ENCODE measurements around the gene SMIM14.
"Not testable (repeated sequence)": the region's sequence is repeated elsewhere in the genome, so short reads cannot be mapped to it uniquely, and the experiment has no call there.

The SMIM14 gene

DNA sequence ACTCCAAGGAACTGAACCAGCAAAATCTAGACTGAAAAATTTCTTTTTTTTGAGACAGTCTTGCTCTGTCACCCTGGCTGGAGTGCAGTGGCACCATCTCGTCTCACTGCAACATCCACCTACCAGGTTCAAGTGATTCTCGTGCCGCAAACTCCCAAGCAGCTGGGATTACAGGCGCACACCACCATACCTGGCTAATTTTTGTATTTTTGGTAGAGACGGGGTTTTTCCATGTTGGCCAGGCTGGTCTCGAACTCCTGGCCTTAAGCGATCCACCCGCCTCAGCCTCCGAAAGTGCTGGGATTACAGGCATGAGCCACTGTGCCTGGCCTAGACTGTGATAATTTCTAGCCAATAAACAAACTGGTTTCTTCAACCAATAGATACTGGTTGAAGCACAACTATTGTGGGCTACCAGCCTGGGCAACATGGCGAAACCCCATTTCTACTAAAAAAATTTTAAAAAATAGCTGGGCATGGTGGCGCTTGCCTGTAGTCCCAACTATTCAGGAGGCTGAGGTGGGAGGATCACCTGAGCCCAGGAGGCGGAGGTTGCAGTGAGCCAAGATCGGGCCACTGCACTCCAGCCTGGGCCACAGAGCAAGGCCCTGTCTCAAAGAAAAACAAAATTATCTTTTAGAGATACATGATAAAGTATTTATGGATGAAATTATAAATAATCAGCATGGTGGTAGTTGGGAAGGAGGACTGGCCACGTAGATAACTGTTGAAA lies 122.8 kb downstream of the SMIM14 start:
- H3K27me3 ChIP-seq (replicated peaks; ENCODE audit: control insufficient read depth, insufficient read depth, low read length); H3K4me3 ChIP-seq (ENCODE audit: low read length); H3K4me1 ChIP-seq (ENCODE audit: control insufficient read depth, insufficient read depth, low read length); H3K9ac ChIP-seq (ENCODE audit: low read length); DNase-seq (ENCODE audit: low read depth); H3K9me3 ChIP-seq (ENCODE audit: control insufficient read depth, low read length): not testable (repeated sequence)
- H3K36me3 ChIP-seq (ENCODE audit: control insufficient read depth, insufficient read depth, low read length, severe bottlenecking) = peaks cover 80% of the 10 kb centered on the region

DNA sequence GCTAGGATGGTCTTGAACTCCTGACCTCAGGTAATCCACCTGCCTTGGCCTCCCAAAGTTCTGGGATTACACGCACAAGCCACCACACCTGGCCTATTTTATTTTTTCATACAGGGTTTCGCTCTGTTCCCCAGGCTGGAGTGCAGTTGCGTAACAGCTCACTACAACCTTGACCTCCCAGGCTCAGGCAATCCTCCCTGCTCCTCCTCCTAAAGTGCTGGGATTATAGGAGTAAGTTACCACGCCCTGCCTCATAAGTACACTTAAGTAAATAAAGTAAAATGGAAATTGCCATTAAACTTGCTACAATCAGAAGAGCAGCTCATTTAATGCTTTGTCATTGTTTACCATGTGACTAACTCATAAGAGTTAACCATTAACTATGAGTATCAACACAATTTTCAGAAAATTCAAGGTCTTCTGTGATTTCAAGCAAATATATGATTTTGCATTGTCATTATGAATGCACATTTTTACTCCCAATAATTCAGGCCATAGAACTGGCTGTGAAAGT lies 123.7 kb downstream of the SMIM14 start:
- peaks cover 85% of the 10 kb centered on the region for H3K36me3 ChIP-seq (ENCODE audit: control insufficient read depth, insufficient read depth, low read length, severe bottlenecking)
- H3K9ac ChIP-seq (ENCODE audit: low read length) = no peak overlapping the region
- H3K27me3 ChIP-seq (replicated peaks; ENCODE audit: control insufficient read depth, insufficient read depth, low read length) = no peaks in the 10 kb centered on the region
- DNase-seq (ENCODE audit: low read depth) = peak; percentile 55
- no peaks in the 10 kb centered on the region for H3K4me1 ChIP-seq (ENCODE audit: control insufficient read depth, insufficient read depth, low read length)
- H3K4me3 ChIP-seq (ENCODE audit: low read length) = no peak overlapping the region
- H3K9me3 ChIP-seq (ENCODE audit: control insufficient read depth, low read length) = no peaks in the 10 kb centered on the region

DNA sequence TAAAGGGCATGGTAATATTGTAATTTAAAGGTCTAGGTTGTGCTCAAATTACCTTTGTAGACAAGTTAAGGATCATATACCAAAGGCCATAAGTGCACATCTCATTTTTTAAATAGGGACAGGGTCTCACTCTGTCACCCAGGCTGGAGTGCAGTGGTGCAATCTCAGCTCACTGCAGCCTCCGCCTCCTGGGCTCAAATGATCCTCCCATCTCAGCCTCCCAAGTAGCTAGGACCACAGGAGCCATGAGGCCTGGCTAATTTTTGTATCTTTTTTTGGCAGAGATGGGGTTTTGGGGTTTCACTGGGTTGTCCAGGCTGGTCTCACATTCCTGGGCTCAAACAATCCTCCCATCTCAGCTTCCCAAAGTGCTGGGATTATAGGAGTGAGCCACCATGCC lies 124.4 kb downstream of the SMIM14 start:
- not testable (repeated sequence) for H3K27me3 ChIP-seq (replicated peaks; ENCODE audit: control insufficient read depth, insufficient read depth, low read length); H3K4me1 ChIP-seq (ENCODE audit: control insufficient read depth, insufficient read depth, low read length); H3K4me3 ChIP-seq (ENCODE audit: low read length); H3K9me3 ChIP-seq (ENCODE audit: control insufficient read depth, low read length); H3K9ac ChIP-seq (ENCODE audit: low read length); DNase-seq (ENCODE audit: low read depth)
- H3K36me3 ChIP-seq (ENCODE audit: control insufficient read depth, insufficient read depth, low read length, severe bottlenecking) = peaks cover 85% of the 10 kb centered on the region

DNA sequence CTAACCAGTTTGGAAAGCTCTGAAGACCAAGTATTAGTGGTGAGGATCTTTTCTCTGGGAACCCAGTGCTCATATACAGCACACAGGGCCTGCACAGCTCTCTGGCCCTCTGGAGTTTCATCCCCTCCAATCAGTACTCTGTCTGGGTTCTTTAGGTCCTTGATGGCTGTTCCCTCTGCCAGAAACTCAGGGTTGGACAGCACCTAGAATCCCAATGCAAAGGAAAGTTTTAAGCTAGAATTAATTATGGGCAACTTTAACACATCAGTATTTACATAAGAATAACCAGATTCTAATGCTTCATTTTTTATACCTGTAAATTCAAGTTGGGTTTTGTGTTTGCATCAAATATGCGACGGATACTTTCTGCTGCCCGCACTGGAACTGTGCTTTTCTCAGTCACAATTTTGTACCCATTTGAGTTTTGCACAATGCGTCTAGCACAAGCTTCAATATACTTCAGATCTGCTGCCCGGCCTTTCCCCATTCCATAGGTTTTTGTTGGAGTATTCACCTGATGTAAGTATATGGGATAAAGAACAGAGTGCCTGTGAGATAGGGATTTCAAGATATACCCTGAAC lies 128.2 kb downstream of the SMIM14 start:
- Histone ChIP-seq H3K4me1 (ENCODE audit: control insufficient read depth, insufficient read depth, low read length) (peaks cover 25% of the 10 kb centered on the region), H3K36me3 (ENCODE audit: control insufficient read depth, insufficient read depth, low read length, severe bottlenecking) (peaks cover 89% of the 10 kb centered on the region), H3K4me3 (ENCODE audit: low read length) (no peak overlapping the region), H3K9me3 (ENCODE audit: control insufficient read depth, low read length) (no peaks in the 10 kb centered on the region), H3K27me3 (replicated peaks; ENCODE audit: control insufficient read depth, insufficient read depth, low read length) (no peaks in the 10 kb centered on the region), H3K9ac (ENCODE audit: low read length) (peak overlapping the region; percentile 32)
- DNase-seq (ENCODE audit: low read depth) = no peak

DNA sequence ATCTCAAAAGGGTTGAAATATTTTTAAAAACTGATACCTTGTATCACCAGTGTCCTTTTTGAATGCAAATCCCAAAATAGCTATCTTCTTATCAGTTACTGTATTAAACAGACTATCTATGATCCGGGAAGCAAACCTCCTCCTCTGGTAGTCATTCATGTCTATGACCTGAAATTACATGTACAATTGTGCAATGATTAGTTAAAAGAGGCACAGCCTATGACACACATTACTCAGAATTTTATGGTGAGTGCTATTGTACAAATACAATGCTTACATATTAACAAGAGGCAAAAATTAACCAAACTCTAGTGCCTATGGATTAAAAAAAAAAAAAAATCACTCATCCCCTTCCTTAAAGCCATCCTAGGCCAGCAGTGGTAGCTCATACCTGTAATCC lies 133.1 kb downstream of the SMIM14 start:
- Histone ChIP-seq H3K4me3 (ENCODE audit: low read length) (no peak overlapping the region), H3K9me3 (ENCODE audit: control insufficient read depth, low read length) (no peaks in the 10 kb centered on the region), H3K9ac (ENCODE audit: low read length) (peak overlapping the region; percentile 65), H3K27me3 (replicated peaks; ENCODE audit: control insufficient read depth, insufficient read depth, low read length) (no peaks in the 10 kb centered on the region), H3K4me1 (ENCODE audit: control insufficient read depth, insufficient read depth, low read length) (peaks cover 55% of the 10 kb centered on the region), H3K36me3 (ENCODE audit: control insufficient read depth, insufficient read depth, low read length, severe bottlenecking) (peaks cover 87% of the 10 kb centered on the region)
- no peak for DNase-seq (ENCODE audit: low read depth)

DNA sequence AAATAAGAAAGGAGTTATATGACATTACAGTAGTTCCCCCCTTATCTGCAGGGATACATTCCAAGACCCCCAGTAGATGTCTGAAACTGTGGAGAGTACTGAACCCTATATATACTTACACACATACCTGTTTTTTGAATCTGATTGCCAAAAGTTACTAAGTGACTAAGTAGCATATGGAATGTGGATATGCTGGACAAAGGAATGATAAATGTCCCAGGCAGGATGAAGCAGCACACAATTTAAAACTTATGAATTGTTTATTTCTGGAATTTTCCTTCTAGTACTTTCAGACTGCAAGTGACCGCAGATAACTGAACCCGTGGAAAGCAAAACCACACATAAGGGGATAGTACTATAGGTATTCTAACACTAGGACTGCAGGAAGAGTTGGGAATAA lies 134.1 kb downstream of the SMIM14 start:
- Histone ChIP-seq H3K27me3 (replicated peaks; ENCODE audit: control insufficient read depth, insufficient read depth, low read length) (no peaks in the 10 kb centered on the region), H3K4me3 (ENCODE audit: low read length) (no peak overlapping the region), H3K9ac (ENCODE audit: low read length) (peak overlapping the region; percentile 11), H3K9me3 (ENCODE audit: control insufficient read depth, low read length) (no peaks in the 10 kb centered on the region), H3K36me3 (ENCODE audit: control insufficient read depth, insufficient read depth, low read length, severe bottlenecking) (peaks cover 87% of the 10 kb centered on the region), H3K4me1 (ENCODE audit: control insufficient read depth, insufficient read depth, low read length) (peaks cover 53% of the 10 kb centered on the region)
- DNase-seq (ENCODE audit: low read depth) = no peak

DNA sequence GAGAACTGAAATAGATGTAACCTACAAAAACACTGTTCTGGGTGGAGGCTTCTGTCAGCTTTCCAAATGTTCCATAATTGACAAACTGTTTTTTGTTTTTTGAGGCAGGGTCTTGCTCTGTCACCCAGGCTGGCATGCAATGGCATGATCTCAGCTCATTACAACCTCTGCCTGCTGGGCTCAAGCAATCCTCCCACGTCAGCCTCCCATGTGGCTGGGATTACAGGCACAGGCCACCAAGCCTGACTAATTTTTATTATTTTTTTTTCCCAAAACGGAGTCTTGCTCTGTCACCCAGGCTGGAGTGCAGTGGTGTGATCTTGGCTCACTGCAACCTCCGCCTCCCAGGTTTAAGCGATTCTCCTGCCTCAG lies 136.0 kb downstream of the SMIM14 start:
- H3K36me3 ChIP-seq (ENCODE audit: control insufficient read depth, insufficient read depth, low read length, severe bottlenecking) = peaks cover 84% of the 10 kb centered on the region
- DNase-seq (ENCODE audit: low read depth) = peak; percentile 31
- peak overlapping the region; percentile 88 for H3K9ac ChIP-seq (ENCODE audit: low read length)
- H3K27me3 ChIP-seq (replicated peaks; ENCODE audit: control insufficient read depth, insufficient read depth, low read length); H3K9me3 ChIP-seq (ENCODE audit: control insufficient read depth, low read length): not testable (repeated sequence)
- H3K4me1 ChIP-seq (ENCODE audit: control insufficient read depth, insufficient read depth, low read length) = peaks cover 61% of the 10 kb centered on the region
- peak overlapping the region; percentile 36 for H3K4me3 ChIP-seq (ENCODE audit: low read length)

DNA sequence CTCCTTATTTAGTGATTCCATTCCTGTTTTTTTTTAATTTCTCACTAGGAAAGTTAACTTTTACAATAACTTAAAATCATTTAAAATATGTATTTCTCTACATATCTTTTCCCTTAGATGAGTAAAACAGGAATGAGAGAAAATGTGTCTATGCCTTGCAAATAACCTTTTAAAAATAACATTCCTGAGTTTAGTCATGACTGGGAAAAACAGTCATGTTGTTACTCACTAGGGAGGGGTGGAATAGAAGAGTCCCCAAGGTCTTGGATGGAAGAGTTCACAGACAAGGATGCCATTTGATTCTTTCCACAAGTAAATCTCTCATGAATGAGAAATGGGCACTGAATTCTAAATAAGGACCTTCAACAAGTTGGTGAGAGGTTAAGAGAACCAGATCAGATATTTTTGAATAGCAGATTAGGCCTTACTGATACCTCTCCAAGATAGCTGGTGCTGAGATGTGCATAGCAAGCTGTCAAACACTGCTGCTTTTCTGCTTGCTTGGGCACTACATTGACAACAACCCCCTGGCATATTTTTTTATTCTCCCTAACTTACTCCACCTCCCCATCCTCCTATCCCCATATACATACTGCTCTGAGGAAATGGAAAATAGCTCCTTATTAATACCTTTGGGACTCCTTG lies 136.5 kb downstream of the SMIM14 start:
- H3K36me3 ChIP-seq (ENCODE audit: control insufficient read depth, insufficient read depth, low read length, severe bottlenecking) = peaks cover 79% of the 10 kb centered on the region
- H3K9ac ChIP-seq (ENCODE audit: low read length) = peak overlapping the region; percentile 88
- no peaks in the 10 kb centered on the region for H3K9me3 ChIP-seq (ENCODE audit: control insufficient read depth, low read length)

DNA sequence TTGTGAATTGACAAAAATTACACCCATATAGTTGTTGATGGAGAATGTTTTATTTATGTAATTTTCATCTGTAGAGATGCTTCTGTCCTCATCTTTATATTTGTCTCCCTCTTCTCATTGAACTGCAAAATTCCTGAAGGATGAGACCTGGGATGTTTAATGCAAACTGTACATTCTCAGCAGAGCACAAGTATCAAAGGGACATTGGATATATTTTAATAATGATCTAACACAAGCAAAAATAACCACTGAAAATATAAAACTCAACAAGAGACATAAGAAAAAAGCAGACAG lies 140.0 kb downstream of the SMIM14 start:
- Histone ChIP-seq H3K4me3 (ENCODE audit: low read length) (no peak overlapping the region), H3K36me3 (ENCODE audit: control insufficient read depth, insufficient read depth, low read length, severe bottlenecking) (peaks cover 44% of the 10 kb centered on the region), H3K9ac (ENCODE audit: low read length) (peak overlapping the region; percentile 30), H3K4me1 (ENCODE audit: control insufficient read depth, insufficient read depth, low read length) (peaks cover 57% of the 10 kb centered on the region), H3K27me3 (replicated peaks; ENCODE audit: control insufficient read depth, insufficient read depth, low read length) (no peaks in the 10 kb centered on the region), H3K9me3 (ENCODE audit: control insufficient read depth, low read length) (no peaks in the 10 kb centered on the region)
- DNase-seq (ENCODE audit: low read depth) = no peak

More for the DNA sequence above, 136.5 kb downstream of the SMIM14 start:
- Histone ChIP-seq H3K4me3 (ENCODE audit: low read length) (peak overlapping the region; percentile 58), H3K27me3 (replicated peaks; ENCODE audit: control insufficient read depth, insufficient read depth, low read length) (no peaks in the 10 kb centered on the region), H3K4me1 (ENCODE audit: control insufficient read depth, insufficient read depth, low read length) (peaks cover 59% of the 10 kb centered on the region)
- DNase-seq (ENCODE audit: low read depth) = peak; percentile 85

DNA sequence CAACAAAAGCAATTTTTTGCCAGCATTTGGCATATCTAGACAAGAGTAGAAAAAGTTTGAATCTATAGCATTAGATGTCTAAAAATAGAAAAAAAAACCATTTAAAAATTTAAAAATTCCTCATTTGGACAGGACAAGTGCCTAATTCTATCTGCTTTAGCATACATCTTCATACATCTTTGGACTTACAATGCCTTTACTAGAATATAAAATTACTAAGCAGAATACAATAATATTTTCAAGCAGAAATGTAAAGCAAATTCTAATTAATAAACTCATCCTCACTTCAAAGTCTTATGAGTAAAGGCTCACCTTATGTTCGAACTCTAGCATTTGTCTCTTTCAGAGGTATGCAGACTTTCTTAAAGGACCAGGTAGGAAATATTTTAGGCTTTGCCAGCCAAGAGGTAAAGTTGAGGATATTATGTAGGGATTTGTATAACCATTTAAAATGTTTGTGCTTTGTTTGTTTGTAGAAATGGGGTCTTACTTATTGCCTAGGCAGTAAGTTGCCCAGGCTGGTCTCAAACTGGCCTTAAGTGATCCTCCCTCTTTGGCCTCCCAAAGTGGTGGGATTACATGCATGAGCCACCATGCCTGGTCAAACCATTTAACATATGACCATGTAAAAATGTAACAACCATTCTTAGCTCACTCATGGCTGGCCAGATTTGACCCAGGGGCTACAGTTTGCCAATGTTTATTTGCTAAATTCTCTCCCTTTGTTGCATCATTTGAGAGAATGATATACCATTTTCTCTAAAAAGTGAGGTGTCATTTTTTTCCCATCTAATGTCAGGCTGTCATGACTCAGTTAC lies 140.5 kb downstream of the SMIM14 start:
- no peaks in the 10 kb centered on the region for H3K27me3 ChIP-seq (replicated peaks; ENCODE audit: control insufficient read depth, insufficient read depth, low read length)
- no peaks in the 10 kb centered on the region for H3K9me3 ChIP-seq (ENCODE audit: control insufficient read depth, low read length)
- H3K9ac ChIP-seq (ENCODE audit: low read length) = peak overlapping the region; percentile 30

More for the DNA sequence above, 140.5 kb downstream of the SMIM14 start:
- Histone ChIP-seq H3K36me3 (ENCODE audit: control insufficient read depth, insufficient read depth, low read length, severe bottlenecking) (peaks cover 39% of the 10 kb centered on the region), H3K4me3 (ENCODE audit: low read length) (no peak overlapping the region), H3K4me1 (ENCODE audit: control insufficient read depth, insufficient read depth, low read length) (peaks cover 52% of the 10 kb centered on the region)
- peak; percentile 42 for DNase-seq (ENCODE audit: low read depth)
